ENCODE data around the gene KLHL40.
A peak's percentile ranks its signal among the peaks of the same experiment; 100 is the strongest.

The KLHL40 gene

GRCh38 chr3:42690766-42691680 lies 5.7 kb downstream of the KLHL40 start:
- DNase-seq, result no peak

DNA sequence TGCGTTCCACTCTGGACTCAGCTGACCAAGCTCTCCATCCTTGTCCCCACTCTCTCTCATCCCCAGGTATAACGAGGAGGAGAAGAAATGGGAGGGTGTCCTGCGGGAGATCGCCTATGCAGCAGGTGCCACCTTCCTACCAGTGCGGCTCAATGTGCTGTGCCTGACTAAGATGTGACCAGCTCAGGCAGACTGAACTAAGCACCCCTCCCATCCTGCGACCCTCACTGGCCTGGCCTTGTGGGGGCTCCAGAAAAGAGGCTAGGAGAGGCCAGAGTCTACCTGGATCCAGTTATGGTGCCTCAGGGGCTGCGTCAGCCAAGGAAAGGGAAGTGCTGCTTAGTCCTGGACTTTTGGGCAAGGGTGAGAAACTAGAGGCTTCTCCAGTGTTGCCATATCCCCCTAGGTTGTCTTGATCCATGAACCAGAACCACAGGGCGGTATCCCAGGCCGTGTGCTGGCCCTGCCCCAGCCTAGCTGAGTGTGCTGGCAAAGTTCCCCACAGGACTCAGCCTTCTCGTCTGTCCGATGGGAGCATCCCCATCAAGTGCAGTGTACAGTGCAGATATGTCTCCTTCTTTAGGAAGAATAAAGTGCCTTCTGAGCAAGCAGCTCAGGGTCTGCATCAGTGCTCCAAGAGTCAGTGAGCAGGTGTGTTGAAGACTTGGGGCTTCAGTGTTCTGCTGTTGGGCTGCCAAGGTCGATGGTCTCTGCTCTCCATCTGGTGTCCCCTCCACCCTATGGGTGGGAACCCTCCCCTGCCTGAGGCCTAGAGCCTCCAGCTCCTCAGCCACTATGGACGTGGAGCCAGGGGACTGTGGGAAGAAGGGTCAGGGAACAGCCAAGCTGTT lies 6.7 kb downstream of the KLHL40 start:
- DNase-seq, result no peak

GRCh38 chr3:42692667-42693529 lies 7.6 kb downstream of the KLHL40 start:
- DNase-seq, result no peak

DNA sequence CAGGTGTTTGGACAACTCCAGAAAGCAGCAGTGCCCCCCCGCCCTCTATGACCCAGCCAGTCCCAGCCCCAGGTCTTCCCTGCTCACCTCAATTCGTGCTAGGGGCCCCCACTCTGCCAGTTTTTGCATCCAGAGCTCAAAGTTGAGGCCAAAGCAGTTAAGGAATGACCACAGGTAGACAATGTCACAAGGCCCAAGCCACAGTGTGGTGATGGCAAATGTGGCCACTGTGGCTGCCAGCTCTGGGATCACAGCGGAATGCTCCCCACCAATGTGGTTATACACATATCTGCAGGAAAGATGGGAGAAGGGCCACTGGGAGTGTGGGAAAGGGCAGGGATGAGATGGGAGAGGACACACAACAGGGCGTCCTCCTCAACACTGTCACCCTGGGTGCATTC lies 8.2 kb downstream of the KLHL40 start:
- DNase-seq, result no peak

DNA sequence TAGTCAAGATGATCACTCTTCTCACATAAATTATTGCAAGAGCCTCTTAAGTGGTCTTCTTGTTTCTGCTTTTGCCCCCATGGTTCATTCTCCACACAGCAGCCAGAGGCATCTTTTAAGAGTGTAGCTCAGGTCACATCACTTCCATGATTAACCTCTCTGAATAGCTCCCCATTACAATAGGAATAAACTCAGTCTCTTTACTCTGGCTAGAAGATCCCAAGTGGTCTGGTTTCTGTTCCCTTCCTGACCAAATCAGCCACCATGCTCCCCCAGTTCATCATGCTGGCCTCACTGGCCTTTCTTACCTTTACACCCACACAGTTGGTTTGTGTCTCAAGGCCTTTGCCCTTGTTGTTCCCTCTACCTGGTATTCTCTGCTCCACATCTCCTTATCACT lies 9.0 kb downstream of the KLHL40 start:
- no peak for DNase-seq

DNA sequence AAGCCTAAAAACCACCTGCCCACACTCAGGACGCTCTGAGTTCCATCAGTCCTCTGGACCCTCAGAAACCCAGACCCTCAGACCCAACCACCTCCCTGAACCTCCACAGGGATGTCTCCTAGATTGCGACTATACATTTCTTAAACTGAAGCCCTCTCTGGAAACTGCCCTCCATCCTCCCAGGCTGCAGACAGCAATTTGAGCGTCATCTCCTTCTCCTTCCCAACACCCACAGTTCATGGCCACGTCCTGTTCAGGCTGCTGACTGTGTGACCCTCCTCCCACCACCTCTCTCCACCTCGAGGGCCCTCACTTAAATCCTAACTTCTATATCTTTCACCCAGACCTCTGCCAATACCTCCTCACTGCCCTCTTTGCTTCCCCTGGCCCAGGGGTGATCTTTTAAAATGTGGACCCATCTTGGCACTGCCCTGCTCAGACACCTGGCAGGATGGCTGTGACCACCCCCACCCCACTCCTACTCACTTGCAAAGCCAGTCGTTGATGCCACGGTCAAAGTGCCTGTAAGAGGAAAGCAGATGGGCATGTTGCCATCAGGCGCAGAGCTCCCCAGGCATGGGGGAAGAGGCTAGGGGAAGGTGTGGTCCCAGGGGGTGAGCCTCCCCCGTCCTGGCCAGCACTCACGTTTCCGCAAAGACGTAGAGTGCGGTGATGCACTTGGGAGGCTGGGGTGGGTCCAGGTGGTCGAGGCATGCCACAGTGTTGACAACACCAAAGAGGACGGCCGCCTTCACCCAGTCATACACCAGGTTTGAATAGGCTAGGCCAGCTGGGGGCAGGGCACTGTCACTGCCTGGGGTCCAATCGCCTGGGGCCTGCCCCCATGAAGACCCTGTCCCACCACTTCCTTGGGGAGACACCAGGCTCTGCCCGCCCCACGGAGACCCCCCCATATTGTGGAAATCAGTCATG lies 11.3 kb downstream of the KLHL40 start:
- DNase-seq, result no peak

GRCh38 chr3:42697289-42698051 lies 12.1 kb downstream of the KLHL40 start:
- no peak for DNase-seq

DNA sequence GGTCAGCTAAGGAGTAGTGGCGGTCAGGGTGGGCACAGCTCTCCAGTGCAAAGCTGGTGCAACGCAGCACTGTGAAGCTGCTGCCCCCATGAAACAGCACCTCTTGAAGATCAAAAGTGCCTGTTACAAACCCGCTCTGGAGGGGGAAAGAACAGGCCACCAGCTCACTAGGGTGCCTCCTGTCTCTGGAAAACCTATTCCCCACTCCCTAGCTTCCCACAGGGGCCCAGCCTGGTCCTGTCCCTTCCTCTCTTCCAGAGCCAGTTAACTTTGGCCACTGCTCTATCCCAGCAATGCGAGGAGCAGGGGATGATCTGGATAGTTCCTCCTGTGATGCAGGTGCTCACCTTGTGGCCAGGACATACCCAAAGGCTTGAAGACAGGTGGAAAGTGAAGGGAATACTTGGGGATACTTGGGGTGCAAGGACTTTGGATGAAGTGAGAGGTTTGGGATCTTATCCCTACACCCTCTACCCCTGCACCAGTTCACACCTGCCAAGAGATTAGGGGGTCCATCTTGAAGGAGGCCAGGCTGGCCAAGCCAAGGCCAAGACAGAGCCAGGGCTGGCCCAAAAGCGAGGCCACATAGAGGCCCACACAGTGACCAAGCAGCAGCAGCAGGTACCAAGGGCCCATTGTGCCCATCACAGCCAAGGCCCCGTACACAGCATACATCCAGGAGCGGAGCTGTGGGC lies 13.0 kb downstream of the KLHL40 start:
- DNase-seq, result no peak

DNA sequence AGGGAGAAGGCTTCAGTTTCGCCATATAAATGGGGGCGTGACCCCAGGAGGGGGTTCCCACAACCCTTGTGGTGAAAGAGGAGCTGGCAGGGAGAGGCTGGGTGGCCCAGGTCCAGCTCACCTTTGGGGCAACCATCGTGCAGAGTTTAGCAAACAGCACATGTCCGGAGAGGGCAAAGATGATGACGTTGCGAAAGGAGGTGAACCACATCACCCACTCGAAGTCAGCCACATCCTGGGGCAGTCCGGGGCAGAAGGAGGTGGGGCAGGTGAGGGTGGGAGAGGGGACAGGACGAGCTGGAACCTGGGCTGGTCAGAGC lies 13.5 kb downstream of the KLHL40 start:
- DNase-seq, result no peak

DNA sequence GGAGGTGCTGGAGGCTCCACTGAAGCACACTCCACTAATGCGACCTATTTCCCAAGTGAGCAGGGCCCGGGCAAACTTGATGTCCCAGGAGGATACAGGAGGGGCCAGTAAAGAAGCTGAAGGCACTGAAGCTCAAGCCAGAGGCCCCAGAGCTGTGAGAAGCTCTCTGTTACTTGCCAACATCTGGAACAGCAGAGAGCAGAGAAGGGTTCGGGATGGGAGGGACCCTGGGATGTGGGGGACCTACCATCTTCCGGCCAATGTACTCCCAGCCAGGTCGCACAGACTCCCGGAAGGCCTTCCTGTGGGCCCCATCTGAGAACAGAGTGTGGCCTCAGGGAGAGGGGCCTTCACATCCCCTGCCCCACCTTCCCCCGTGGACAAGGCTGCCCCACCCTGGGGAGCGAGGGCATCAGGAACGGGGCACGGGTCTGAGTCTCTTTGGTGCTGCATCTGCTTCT lies 14.2 kb downstream of the KLHL40 start:
- DNase-seq, result no peak

DNA sequence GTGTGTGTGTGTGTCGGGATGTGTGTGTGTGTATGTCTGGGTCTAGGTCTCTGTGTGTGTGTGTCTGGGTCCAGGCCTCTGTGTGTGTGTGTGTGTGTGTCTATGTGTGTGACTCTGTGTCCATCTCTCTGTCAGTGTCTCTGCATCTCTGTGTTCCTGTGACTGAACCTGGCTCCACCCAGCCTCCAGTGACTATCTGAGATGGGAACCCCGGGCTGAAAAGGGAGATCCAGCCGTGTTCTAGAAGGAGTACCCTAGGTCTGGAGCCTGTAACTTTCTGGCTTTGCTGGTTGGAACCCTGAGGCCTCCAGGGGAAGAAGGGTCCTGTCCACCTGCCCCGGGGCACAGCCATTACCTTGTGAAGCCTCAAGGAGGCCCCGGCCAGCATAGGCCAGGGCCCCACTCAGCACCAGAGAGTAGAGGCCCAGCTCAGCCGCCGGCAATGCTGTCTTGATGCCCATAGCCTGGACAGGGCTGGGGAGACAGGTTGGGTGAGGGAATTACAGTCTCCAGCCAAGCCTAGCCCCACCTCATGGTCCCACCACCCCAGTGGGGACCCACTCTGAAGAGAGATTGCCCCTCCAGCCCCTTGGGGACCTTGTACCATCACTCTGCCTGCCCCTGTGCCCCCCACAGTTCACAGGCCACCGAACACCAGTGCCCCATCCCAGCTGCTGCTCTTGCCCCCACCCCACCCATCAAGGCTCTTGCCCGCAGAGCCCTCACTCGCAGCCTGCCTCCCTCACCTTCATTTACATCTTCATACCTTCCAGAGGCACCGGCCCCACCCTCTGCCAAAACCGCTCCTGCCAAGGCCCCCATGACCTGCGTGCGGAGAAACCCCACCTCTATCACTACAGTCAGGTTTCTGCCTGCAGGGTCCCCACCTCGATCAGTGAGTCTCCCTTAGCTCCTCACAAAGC lies 15.3 kb downstream of the KLHL40 start:
- no peak for DNase-seq

- peak; percentile 53 for DNase-seq
Measured at GRCh38 chr3:42701371-42702065, 16.2 kb downstream of the KLHL40 start.

- DNase-seq, result no peak
Measured at GRCh38 chr3:42702066-42702951, 17.0 kb downstream of the KLHL40 start, which contains the start of gene HHATL. Gene HHATL (minus strand): TSS chr3:42702798. CDS start chr3:42700826, 1,972 bp downstream.

DNA sequence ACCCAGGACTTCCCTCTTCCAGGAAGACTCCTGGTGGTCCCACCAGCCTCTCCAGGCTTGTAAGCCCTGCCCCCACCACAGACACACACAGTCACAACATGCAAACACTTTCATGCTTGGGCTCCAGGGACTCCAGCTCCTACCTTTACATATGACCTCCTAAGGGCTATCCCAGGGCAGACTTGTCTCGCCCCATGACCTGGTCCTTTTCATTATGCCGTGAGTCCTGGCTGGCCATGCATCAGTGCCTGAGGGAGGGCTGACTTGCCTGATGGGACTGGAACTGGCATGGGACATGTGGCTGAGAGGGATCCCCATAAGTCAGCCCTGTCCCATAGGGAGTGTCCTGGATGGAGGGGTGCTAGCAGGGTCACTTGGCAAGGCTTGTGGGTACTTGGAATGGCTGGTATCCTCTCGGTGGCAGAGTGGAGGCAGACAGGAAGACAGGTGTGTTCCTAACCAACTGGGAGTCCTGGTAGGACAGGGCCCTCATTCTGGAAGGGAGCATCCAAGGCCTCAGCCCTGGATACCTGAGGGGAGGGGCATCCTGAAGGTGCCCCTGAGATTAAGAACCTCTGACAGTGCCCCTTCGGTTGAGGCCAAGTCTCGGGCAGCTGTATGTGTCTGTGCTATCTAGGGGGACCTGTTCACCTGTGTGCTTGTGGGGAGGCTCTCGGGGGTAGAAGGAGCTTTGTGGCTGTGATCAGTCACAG lies 17.8 kb downstream of the KLHL40 start:
- DNase-seq, result no peak

DNA sequence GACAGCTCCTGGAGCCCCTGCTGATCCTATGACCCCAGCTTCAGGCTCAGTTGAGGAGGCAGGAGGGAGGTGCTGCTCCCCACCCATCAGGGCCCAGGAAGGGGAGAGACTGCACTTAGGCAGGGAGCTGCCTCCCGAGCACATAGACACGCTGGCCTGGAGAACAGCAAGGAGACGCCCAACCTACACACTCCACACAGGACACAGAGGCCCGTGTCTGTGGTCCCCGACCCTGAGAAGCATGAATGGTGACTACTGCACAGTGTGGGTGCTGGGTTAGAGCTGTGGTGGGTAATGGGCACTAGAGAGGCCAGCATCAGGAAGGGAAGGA lies 18.3 kb downstream of the KLHL40 start:
- no peak for DNase-seq

DNA sequence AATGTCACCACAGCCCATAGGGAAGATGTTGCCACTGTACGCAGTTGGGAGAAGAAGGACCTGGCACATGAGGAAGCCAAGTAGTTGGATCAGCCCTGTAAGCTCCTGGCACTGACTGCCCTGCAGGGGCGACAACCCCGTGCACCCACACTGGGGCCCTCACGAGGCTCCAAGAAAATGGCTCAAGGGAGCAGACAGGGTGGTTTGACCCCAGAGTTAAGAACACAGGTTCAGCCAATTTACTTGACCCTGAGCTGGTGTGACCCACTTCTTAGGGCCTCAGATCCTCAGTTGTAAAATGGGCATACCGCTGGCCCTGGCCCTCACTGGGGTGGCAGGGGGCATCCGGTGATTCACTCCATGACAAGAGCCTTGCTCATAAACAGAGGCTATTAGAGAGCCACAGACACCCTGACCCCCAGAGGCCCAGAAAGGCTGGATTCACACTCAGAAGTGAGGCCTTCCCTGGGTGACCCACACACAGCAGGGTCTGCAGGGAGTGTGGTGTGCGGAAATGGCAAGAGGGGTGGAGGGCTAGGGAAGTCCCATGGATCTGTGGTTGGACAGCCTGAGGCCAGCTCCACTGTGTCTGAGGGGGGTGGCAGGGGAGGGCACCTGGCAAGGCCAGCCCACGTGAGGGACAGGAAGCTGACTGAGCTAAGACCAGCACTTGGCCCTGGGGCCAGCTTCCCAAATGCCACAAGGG lies 19.0 kb downstream of the KLHL40 start:
- DNase-seq, result no peak
